Loucy (cell line): ENCODE results near the gene DNAJC24.

Experiments used
- H2AFZ ChIP-seq: fragments of 200-600 bp; sonication (generic); 2 replicates; pipeline ENCODE4 v1.6.0; 2016; ENCODE audit warnings: antibody characterized with exemption, mild to moderate bottlenecking, low read length, moderate library complexity
- H3F3A ChIP-seq: fragments of 200-600 bp; 2 replicates; pipeline ENCODE4 v1.6.0; 2016; ENCODE audit warnings: antibody characterized with exemption, low read depth, mild to moderate bottlenecking
- H3K27me3 ChIP-seq: fragments of 200-600 bp; sonication (generic); 2 replicates; pipeline ENCODE4 v1.6.1; 2014; ENCODE audit warnings: low read length, mild to moderate bottlenecking; ENCODE audit not compliant: insufficient read depth, poor library complexity, severe bottlenecking
- H3K36me3 ChIP-seq: fragments of 200-600 bp; sonication (generic); 2 replicates; pipeline ENCODE4 v1.6.1; 2016; ENCODE audit warnings: low read length; ENCODE audit not compliant: insufficient read depth
- H3K4me1 ChIP-seq: fragments of 200-600 bp; sonication (generic); 2 replicates; pipeline ENCODE4 v1.5.1; 2014; ENCODE audit warnings: low read length, mild to moderate bottlenecking; ENCODE audit not compliant: insufficient read depth, poor library complexity, severe bottlenecking
- H3K4me2 ChIP-seq: fragments of 200-600 bp; sonication (generic); 2 replicates; pipeline ENCODE4 v1.6.0; 2014; ENCODE audit warnings: antibody characterized with exemption, low read length, low read depth, mild to moderate bottlenecking; ENCODE audit not compliant: poor library complexity, severe bottlenecking
- H3K4me3 ChIP-seq: fragments of 200-600 bp; sonication (generic); 2 replicates; pipeline ENCODE4 v1.5.1; 2014; ENCODE audit warnings: low read length, mild to moderate bottlenecking, mixed read lengths; ENCODE audit not compliant: poor library complexity, severe bottlenecking
- H3K79me2 ChIP-seq: fragments of 200-600 bp; sonication (generic); 2 replicates; pipeline ENCODE4 v1.6.1; 2014; ENCODE audit warnings: low read length; ENCODE audit not compliant: insufficient read depth
- H3K9ac ChIP-seq: fragments of 200-600 bp; sonication (generic); 2 replicates; pipeline ENCODE4 v1.6.0; 2014; ENCODE audit warnings: mild to moderate bottlenecking, low read depth, low read length, moderate library complexity; ENCODE audit not compliant: poor library complexity, severe bottlenecking
- H3K9me2 ChIP-seq: fragments of 200-600 bp; sonication (generic); replicated peaks from 2 replicates; pipeline ENCODE4 v1.6.1; 2016; ENCODE audit warnings: low read depth, low read length, mixed read lengths
- H3K9me3 ChIP-seq: fragments of 200-600 bp; sonication (generic); 2 replicates; pipeline ENCODE4 v1.6.1; 2014; ENCODE audit warnings: mild to moderate bottlenecking, antibody characterized with exemption, low read length, low read depth; ENCODE audit not compliant: insufficient read depth
- H4K20me1 ChIP-seq: fragments of 200-600 bp; sonication (generic); 2 replicates; pipeline ENCODE4 v1.6.0; 2014; ENCODE audit warnings: antibody characterized with exemption, low read length, mild to moderate bottlenecking; ENCODE audit not compliant: insufficient read depth, poor library complexity, severe bottlenecking
- CTCF ChIP-seq: fragments of 200-600 bp; sonication (generic); conservative IDR thresholded peaks from 2 replicates; pipeline ENCODE4 v1.5.1; 2014; ENCODE audit warnings: mild to moderate bottlenecking, antibody characterized with exemption, low read length
- EZH2phosphoT487 ChIP-seq: fragments of 200-600 bp; IDR thresholded peaks from 2 replicates; pipeline ENCODE4 v1.6.1; 2018; ENCODE audit warnings: antibody characterized with exemption, mild to moderate bottlenecking, moderate library complexity, borderline replicate concordance

Gene DNAJC24

GRCh38 chr11:31325160-31325559 is 44.5 kb upstream of the DNAJC24 start:
- H3F3A ChIP-seq = no peaks in the 10 kb centered on the region

GRCh38 chr11:31326470-31327148 is 43.1 kb upstream of the DNAJC24 start:
- H3K9me2 ChIP-seq = no peaks in the 10 kb centered on the region
- H3K9ac ChIP-seq = no peak overlapping the region
- no peaks in the 10 kb centered on the region for H3F3A ChIP-seq
- H4K20me1 ChIP-seq = no peaks in the 10 kb centered on the region
- H3K4me1 ChIP-seq = no peaks in the 10 kb centered on the region
- no peak overlapping the region for H3K4me3 ChIP-seq
- no peaks in the 10 kb centered on the region for H3K9me3 ChIP-seq
- H2AFZ ChIP-seq = no peak overlapping the region
- TF ChIP-seq CTCF = no peak
- TF ChIP-seq EZH2phosphoT487 = no peak
- H3K79me2 ChIP-seq = no peaks in the 10 kb centered on the region
- no peak overlapping the region for H3K4me2 ChIP-seq
- no peaks in the 10 kb centered on the region for H3K27me3 ChIP-seq
- H3K36me3 ChIP-seq = no peaks in the 10 kb centered on the region

More at GRCh38 chr11:31325160-31325559, 44.5 kb upstream of the DNAJC24 start:
- H2AFZ ChIP-seq = no peak overlapping the region
- no peaks in the 10 kb centered on the region for H3K4me1 ChIP-seq
- no peaks in the 10 kb centered on the region for H3K36me3 ChIP-seq
- no peak overlapping the region for H3K4me3 ChIP-seq
- no peak overlapping the region for H3K9ac ChIP-seq
- H3K4me2 ChIP-seq = no peak overlapping the region
- H3K9me2 ChIP-seq = no peaks in the 10 kb centered on the region
- no peaks in the 10 kb centered on the region for H3K9me3 ChIP-seq
- no peaks in the 10 kb centered on the region for H3K27me3 ChIP-seq
- TF ChIP-seq EZH2phosphoT487 (no peak), CTCF (no peak)
- no peaks in the 10 kb centered on the region for H4K20me1 ChIP-seq
- no peaks in the 10 kb centered on the region for H3K79me2 ChIP-seq

GRCh38 chr11:31327417-31327816 is 42.2 kb upstream of the DNAJC24 start:
- Histone ChIP-seq H3K27me3 (no peaks in the 10 kb centered on the region), H3K4me2 (no peak overlapping the region), H3K9me3 (no peaks in the 10 kb centered on the region), H3K79me2 (no peaks in the 10 kb centered on the region), H3K9me2 (no peaks in the 10 kb centered on the region), H4K20me1 (no peaks in the 10 kb centered on the region), H3K4me1 (no peaks in the 10 kb centered on the region), H3K4me3 (no peak overlapping the region), H3F3A (no peaks in the 10 kb centered on the region), H3K9ac (no peak overlapping the region), H2AFZ (no peak overlapping the region), H3K36me3 (no peaks in the 10 kb centered on the region)
- TF ChIP-seq CTCF (no peak), EZH2phosphoT487 (no peak)
